ENCODE measurements around the gene NCK1. TPM values are rescaled to one million over a fixed set of nuclear protein-coding genes. Genes with fewer than 3 reads are reported as not detected.
A peak's percentile ranks its signal among the peaks of the same experiment; 100 is the strongest.

NCK1 gene
- total RNA-seq, 1 donor from 2014 or later: 38.1 TPM

DNA sequence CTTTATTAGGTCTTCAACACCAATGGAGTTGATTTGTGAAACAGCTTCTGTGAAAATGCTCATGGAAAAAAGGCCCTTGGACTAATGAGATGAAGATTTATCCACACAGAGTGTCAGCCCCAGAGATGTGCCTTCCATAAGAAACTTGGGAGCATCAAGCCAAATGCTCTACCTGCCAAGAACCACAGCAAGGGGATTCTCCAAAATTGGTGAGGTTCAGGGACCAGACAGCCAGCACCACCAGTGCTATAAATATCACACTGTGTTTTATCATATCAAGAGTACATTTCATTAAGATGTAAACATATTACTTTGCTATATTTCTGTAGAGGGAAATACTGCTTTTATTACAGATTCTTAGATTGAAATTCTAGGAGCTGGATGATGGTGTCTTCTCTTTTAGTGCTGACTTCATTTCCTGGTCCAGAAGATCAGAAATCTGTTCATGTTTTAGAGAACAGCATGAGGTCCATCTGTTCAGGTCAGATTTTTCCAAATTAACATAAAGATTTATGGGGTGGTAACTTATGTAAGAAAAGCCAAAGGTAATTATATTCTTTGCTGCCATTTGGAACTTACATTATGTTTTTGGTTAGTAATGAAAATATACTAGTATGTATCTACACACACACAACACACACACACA lies 25.4 kb upstream of the NCK1 start:
- Mint-ChIP-seq H3K27ac (ENCODE audit: unreplicated experiment) (no peak overlapping the region), H3K27me3 (ENCODE audit: low read depth) (no peaks in the 10 kb centered on the region), H3K36me3 (ENCODE audit: low read depth) (no peaks in the 10 kb centered on the region), H3K4me3 (ENCODE audit: unreplicated experiment) (no peak overlapping the region), H3K9me3 (ENCODE audit: low read depth) (no peaks in the 10 kb centered on the region), H3K4me1 (ENCODE audit: low read depth) (peaks cover 38% of the 10 kb centered on the region)
- DNase-seq (ENCODE audit: low spot score): no peak
- TF ChIP-seq, protein P1, sequence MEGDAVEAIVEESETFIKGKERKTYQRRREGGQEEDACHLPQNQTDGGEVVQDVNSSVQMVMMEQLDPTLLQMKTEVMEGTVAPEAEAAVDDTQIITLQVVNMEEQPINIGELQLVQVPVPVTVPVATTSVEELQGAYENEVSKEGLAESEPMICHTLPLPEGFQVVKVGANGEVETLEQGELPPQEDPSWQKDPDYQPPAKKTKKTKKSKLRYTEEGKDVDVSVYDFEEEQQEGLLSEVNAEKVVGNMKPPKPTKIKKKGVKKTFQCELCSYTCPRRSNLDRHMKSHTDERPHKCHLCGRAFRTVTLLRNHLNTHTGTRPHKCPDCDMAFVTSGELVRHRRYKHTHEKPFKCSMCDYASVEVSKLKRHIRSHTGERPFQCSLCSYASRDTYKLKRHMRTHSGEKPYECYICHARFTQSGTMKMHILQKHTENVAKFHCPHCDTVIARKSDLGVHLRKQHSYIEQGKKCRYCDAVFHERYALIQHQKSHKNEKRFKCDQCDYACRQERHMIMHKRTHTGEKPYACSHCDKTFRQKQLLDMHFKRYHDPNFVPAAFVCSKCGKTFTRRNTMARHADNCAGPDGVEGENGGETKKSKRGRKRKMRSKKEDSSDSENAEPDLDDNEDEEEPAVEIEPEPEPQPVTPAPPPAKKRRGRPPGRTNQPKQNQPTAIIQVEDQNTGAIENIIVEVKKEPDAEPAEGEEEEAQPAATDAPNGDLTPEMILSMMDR (IDR thresholded peaks at IDR 0.05): no peak

DNA sequence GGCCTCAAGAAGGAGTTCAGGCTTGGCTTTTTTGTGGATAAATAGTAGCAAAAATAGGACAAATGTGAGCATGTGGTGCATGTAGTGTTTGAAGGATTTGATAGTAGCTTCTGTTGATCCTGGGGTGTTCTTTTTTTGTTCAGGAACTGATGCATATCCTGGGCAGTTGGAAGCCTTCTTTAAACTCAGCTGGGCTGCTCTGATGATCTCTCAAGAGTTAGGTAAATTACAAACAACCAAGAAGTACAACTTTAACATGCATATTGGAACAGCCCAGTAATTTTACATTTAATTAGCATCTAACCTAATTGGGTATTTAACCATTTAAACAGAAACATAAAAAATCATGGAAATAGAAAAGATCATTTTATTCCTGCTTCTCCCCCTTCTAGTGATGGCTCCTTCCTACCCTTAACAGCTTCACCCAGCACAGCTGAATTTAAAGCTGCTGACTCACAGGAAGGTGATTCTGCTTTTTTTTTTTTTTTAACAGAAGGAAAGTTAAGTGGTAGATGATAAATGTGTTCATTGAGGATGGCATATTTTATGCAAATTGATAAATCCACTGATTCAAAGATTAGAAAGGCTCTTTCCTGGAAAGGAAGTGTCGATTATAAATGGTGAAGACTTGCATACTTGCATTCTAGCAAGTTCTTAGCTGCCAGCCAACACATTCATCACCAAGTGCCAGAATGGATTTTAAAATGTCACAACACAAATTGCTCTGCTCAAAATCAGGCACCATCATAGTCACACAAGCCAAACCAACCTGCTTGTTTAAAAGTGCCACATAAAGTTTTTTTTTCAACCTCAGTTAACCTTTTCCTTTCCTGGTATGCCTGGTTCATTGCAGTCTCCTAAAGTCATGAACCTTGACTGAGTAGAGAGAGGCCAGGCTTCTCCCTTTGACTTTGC lies 23.1 kb upstream of the NCK1 start:
- H3K4me3 Mint-ChIP-seq (ENCODE audit: unreplicated experiment): no peak overlapping the region
- no peaks in the 10 kb centered on the region for H3K27me3 Mint-ChIP-seq (ENCODE audit: low read depth)
- H3K4me1 Mint-ChIP-seq (ENCODE audit: low read depth): peaks cover 38% of the 10 kb centered on the region
- H3K36me3 Mint-ChIP-seq (ENCODE audit: low read depth): peaks cover 5% of the 10 kb centered on the region
- no peak for DNase-seq (ENCODE audit: low spot score)
- H3K27ac Mint-ChIP-seq (ENCODE audit: unreplicated experiment): peak overlapping the region; percentile 33
- no peaks in the 10 kb centered on the region for H3K9me3 Mint-ChIP-seq (ENCODE audit: low read depth)
- TF ChIP-seq, protein P1 (IDR thresholded peaks at IDR 0.05): no peak

DNA sequence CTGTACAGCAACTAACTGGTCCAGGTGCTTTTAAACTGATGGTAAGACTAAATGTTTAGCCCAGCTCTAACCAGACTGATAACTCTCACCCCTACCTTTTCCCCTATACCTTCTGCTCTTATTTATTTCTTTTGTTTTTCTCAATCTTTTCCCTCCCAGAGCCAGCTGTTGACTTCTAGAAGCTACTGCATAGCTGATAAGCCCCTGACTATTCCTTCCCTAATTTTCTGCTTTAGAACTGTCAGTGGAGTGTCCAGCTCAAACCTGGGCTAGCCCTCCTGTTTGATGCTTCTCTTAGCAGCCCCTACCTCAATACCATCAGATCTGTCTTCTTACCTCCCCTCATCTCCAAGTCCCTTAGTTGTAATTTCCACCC lies 22.5 kb upstream of the NCK1 start:
- peak overlapping the region; percentile 33 for H3K27ac Mint-ChIP-seq (ENCODE audit: unreplicated experiment)
- H3K36me3 Mint-ChIP-seq (ENCODE audit: low read depth): peaks cover 5% of the 10 kb centered on the region
- no peaks in the 10 kb centered on the region for H3K27me3 Mint-ChIP-seq (ENCODE audit: low read depth)
- H3K9me3 Mint-ChIP-seq (ENCODE audit: low read depth): no peaks in the 10 kb centered on the region
- peaks cover 38% of the 10 kb centered on the region for H3K4me1 Mint-ChIP-seq (ENCODE audit: low read depth)
- TF ChIP-seq, protein P1 (IDR thresholded peaks at IDR 0.05): no peak
- no peak overlapping the region for H3K4me3 Mint-ChIP-seq (ENCODE audit: unreplicated experiment)
- no peak for DNase-seq (ENCODE audit: low spot score)

DNA sequence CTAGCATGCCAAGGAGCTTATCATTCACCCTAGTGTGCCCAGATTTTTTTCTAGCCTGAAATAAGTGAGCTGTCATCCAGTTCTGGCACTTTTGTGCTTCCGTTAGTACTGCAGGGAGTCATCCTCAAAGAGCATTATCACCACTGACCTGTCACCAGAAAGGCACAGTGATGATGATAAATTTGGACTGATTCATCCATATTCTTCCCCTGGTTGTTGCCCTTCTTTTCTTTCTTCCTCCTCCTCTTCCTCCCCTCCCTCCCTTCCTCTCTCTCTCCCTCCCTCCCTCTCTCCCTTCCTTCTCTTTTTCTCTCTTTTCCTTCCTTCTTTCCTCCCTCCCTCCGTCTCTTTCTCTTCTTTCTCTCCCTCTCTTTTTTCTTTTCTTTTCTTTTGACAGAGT lies 21.8 kb upstream of the NCK1 start:
- no peaks in the 10 kb centered on the region for H3K9me3 Mint-ChIP-seq (ENCODE audit: low read depth)
- no peak overlapping the region for H3K4me3 Mint-ChIP-seq (ENCODE audit: unreplicated experiment)
- no peak for DNase-seq (ENCODE audit: low spot score)
- peak overlapping the region; percentile 17 for H3K27ac Mint-ChIP-seq (ENCODE audit: unreplicated experiment)
- H3K4me1 Mint-ChIP-seq (ENCODE audit: low read depth): peaks cover 38% of the 10 kb centered on the region
- H3K36me3 Mint-ChIP-seq (ENCODE audit: low read depth): peaks cover 5% of the 10 kb centered on the region
- no peaks in the 10 kb centered on the region for H3K27me3 Mint-ChIP-seq (ENCODE audit: low read depth)
- TF ChIP-seq, protein P1 (IDR thresholded peaks at IDR 0.05): no peak

DNA sequence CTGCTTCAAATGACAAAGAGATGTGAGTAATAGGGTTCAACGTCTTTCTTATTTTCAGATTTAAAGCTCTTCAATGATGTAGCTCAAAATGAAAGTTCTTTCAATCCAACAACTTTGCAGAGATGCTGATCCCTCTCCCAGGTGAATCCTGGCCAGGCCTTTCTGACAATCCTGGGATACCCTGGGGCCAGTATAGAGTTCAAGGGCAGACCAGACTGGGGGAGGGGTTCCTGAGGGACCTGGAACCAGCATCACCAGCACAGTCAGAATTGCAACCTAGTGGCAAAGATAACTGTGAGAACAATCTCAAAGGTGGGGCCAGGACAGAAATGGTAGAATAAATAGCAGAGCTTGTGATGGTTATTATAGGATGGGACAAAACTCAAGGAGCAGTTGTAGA lies 19.7 kb upstream of the NCK1 start:
- H3K27me3 Mint-ChIP-seq (ENCODE audit: low read depth): no peaks in the 10 kb centered on the region
- H3K36me3 Mint-ChIP-seq (ENCODE audit: low read depth): peaks cover 5% of the 10 kb centered on the region
- TF ChIP-seq, protein P1 (IDR thresholded peaks at IDR 0.05): no peak
- DNase-seq (ENCODE audit: low spot score): no peak
- no peaks in the 10 kb centered on the region for H3K9me3 Mint-ChIP-seq (ENCODE audit: low read depth)
- H3K4me1 Mint-ChIP-seq (ENCODE audit: low read depth): peaks cover 19% of the 10 kb centered on the region
- no peak overlapping the region for H3K27ac Mint-ChIP-seq (ENCODE audit: unreplicated experiment)
- no peak overlapping the region for H3K4me3 Mint-ChIP-seq (ENCODE audit: unreplicated experiment)

All from chondrocyte (in vitro differentiated cells).